GM18951 (cell line): Measurements from ENCODE around the gene GNA12.
"Not testable (repeated sequence)": the region's sequence is repeated elsewhere in the genome, so short reads cannot be mapped to it uniquely, and the experiment has no call there.

ENCODE experiments used
- POLR2A ChIP-seq: IDR thresholded peaks from 4 replicates; pipeline ENCODE4 v1.6.1; 2011; ENCODE audit warnings: mild to moderate bottlenecking; ENCODE audit not compliant: insufficient read length, insufficient read depth; ENCODE audit errors: extremely low read depth
- in situ Hi-C: fragments of 300-500 bp; cut with MboI; formaldehyde crosslinking; loops from one replicate; pipeline ENCODE4 v1.12.0; 2022; ENCODE audit warnings: low sequenced_read_pairs, mixed read lengths, inconsistent platforms; ENCODE audit not compliant: unreplicated experiment

Gene GNA12

DNA sequence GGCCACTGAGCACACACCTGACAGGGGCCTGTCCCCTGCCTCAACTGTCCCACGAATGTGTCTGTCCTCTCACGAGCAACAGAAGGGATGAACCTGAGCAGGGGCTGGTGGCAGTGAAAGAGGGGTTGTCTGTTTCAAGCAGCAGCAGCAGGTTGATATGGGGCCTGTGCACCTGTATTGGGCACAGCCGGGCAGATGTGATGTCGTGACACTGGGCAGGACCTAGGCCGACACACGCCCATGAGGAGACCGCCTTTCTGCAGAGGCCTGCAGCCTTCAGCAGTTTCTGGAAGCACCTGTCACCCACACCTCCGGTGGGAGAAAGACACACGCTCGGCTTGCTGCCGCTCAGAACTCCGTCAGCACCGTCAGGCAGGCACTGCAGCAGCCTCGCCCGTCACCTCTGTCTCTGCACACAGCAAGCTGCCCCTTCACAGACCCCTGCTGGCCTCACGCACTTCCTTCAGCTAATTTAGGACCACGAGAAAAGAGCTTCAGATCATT is 107.6 kb downstream of the GNA12 start:
- TF ChIP-seq POLR2A, result no peak
- in situ Hi-C loops, result no loop called here

DNA sequence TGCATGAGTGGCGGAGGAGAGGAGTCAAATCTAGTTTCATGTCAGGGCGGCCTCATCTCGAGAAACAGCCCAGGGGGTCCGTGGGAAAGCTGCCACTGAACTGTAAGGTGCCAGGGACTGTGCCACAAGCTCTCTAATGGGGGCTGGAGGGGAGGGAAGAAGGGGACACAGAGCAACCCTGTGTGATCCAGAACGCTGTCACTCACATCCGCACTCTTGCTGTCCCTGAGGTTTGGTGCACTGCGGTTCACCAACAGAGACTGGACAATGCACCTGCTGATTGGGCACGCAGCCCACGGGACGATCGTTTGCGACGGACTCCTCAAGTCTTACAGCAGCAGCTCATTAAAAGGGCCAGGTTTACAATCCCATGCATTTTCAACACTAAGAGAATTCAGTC is 108.4 kb downstream of the GNA12 start:
- no peak for TF ChIP-seq POLR2A
- in situ Hi-C loops, result no loop called here

DNA sequence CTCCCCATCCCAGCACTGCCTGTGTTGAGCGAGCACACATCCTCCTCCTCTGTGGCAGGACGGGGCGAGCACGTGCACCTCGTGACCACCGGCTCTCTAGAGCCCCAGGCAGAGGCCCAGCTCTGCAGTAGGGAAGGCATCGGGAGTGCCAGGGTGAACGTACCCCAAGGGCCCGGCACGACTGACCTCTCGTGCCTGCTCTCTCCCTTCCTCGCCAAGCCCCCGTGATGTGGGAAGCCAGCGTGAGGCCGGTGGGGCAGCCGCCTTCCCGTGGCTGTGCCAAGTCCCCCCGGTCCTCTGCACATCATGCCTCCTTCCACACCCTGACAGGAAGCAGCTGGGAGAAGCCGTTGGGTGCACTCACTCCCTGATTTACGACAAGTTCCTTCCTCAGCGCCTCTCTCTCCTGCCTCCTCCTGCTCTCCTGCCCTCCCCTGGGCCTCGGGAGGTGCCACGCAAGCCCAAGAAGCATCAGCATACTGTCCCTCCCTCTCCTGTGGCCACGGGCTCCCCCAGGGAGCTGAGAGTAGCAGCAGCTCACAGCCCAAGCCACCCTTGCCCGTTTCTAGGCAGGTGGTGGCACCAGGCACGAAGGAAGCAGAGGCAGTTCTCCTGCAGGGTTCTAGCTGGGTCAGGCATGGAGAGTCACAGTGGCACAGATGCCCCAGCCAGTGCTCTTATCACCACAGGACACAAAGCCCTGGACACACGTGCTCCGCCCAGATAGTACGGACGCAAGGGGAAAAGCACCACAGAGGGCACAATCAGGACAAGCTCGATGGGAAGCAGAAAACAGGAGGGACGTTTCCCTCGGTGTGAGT is 109.1 kb downstream of the GNA12 start:
- in situ Hi-C loops, result no loop called here
- no peak for TF ChIP-seq POLR2A

DNA sequence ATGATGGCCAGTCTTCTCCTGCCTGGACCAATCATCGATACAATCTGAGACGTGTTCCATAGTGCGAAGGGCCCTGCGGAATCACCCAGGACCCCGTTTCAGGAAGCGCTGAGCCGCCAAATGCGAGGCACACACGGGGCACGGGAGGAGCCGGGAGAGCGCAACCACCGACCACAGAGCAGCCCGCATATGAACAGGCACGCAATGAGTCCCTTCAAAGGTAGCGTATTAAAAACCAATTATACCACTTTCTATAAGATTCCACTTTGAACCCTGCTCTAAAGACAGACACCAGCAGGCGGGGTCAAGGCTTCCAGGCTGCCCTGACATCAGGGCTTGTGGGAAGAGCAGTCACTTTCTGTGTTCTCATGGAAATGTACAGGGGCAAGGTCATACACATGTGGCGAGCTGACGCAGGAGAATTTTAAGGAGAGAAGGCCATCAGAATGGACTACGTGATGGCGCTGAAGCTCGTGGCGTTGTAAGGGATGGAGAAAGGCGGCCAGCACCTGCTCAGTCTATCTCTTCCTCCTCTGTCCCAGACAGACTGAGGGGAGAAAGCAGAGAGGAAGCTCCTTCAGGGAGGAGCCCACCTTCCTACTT is 109.9 kb downstream of the GNA12 start:
- in situ Hi-C loops, result no loop called here
- no peak for TF ChIP-seq POLR2A

DNA sequence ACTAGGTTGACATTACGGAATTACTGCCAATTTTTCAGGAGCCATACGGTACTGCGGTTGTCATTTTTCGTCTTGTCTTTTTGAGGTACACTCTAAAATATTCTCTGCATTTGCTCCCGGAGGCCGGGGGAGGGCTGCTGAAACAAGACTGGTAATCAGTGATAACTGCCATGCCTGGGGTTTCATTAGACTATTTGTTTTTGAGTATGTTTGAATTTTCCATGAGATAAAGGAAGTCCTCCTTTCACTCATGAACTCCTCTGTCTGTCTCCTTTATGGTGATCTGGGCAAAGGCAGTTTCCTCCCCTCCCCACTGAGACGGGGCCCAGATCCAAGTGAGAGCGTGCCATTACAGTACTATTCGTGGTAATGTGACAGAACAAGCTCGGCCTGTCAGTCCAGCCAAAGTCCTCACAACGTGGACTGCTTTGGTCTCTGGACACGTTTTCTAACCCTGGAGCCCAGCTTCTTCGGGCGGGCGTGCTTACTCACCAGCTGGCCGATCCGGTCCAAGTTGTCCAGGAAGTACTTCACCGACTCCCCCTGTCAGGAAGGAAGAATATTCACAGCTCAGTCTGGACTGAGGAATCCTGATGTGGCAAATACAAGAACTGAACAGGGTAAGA is 111.0 kb downstream of the GNA12 start:
- TF ChIP-seq POLR2A, result no peak
- in situ Hi-C loops, result no loop called here

DNA sequence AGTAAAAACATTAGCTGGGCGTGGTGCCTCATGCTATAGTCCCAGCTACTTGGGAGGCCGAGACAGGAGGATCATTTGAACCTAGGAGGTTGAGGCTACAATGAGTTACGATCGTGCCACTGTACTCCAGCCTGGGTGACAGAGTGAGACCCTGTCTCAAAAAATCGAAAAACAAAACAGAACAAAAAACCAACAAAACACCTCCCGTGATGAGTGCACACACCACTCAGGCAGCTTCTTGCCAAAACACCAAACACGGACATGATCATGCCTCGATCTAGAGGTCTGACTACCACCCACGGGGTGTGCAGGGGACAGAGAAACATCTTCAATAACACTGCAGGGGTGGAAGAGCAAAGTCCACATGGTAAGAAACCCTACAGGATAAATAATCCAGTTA is 111.7 kb downstream of the GNA12 start:
- in situ Hi-C loops, result no loop called here

DNA sequence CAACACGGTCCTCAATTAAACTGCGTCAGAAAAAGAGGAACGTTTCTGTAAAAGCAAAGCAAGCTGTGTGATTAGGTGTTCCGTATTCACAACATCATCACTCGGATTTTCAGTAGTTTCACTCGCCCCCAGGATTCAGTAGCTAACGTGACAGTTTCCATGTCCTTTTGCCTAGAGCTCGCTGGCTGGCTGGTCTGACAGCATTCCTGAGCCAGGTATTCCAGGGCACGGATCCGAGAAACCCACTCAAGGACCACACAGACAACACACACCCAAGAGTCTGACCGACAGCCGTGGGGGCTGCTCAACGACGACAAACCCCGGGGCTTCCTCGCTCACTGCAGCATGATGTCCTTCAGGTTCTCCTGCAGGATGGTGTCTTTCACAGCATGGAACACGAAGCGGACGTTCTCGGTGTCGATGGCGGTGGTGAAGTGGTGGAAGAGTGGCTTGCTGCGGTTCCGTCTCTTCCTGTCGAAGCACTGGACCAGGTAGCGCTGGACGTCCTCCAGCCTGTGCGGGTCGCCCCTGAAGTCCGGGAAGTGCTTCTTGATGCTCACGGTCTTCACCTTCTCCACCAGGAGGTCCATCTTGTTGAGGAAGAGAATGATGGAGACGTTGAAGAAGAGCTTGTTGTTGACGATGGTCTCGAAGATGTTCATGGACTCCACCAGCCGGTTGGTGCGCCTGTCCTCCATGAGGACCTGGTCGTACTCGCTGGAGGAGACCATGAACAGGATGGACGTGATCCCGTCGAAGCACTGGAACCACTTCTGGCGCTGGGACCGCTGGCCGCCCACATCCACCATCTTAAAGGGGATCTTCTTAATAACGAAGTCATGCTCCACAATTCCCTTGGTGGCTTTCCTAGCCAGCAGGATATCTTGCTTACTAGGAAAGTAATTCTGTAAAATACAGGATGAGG is 113.0 kb downstream of the GNA12 start:
- in situ Hi-C loops, result no loop called here
- no peak for TF ChIP-seq POLR2A

More for the DNA sequence above, 111.7 kb downstream of the GNA12 start:
- no peak for TF ChIP-seq POLR2A

DNA sequence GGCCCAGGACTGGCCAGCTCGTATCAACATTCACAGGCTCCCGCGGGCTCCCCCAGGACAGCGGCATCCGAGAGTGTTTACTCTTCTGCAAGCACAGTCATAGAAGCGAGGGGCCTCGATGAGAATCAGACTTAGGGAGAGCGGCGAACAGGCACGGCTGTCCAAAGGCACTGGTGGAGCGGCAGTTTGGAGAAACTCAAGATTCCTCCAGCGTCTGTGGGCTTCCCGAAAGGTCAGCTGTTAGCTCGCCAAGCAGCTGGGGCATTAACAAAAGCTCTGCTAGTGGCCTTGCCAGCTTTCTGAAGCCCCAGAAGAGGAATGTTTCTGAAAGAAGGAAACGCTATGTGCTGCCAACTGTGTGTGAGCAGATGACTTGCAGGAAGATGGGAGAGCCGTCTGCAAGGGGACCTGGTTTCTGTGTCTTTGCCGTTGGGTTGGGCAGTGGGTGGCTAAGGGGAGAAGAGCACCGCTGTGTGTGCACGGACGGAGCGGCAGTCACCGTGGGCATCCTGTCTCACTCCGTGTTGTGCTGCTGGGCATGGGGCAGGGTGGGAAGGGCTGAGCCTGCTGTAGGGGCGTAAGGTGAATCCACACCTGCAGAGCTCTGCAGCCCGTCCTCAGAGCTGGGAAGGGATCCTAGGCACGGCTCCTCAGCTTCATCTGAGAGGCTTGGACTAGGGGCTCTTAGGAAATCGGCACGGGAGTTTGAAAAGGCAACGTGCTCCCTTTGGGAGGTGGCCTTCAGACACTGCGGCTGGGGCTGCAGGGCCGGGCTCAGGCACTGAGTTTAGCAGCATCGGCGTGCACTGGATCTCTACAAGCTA is 114.0 kb downstream of the GNA12 start:
- TF ChIP-seq POLR2A, result no peak
- in situ Hi-C loops, result no loop called here

DNA sequence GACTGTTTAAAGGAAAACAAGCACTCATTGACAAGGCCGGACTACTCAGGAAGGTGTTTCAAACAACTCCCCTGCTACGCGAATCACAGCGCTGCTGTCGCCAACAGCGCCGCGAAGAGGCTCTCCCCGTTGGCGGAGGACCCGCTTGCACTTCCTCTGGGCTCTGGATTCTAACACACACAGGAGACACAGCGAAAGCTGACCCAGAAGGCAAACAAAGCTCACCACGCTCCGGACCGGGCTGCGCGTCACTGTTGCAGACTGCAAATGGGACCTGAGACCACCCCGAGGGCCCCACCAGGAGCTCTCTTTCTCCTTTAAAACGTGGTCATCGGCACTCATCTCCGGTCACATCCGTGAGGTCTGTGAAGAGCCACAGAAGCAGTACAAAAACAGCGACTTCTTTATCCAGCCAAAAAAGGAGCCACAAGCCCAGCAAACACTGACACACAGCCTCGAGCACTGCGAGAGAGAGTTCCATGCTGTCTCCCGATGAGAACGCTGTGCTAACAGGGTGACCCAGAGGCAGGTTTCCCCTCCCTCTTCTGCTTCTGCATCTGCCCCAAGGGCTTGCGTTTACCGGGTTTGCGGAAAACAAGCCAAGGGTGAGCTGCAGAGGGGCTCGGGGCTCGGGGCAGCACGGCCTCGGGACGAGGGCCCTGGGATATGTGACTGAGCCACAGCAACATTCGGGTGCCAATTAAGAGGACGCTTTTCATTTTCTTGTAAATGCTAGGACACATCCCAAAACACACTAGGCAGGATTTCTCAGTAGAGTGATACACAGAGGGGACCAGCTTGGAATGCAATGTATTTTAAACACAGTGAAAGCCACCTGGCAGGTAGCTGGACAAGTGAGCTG is 114.8 kb downstream of the GNA12 start:
- in situ Hi-C loops, result no loop called here
- no peak for TF ChIP-seq POLR2A

DNA sequence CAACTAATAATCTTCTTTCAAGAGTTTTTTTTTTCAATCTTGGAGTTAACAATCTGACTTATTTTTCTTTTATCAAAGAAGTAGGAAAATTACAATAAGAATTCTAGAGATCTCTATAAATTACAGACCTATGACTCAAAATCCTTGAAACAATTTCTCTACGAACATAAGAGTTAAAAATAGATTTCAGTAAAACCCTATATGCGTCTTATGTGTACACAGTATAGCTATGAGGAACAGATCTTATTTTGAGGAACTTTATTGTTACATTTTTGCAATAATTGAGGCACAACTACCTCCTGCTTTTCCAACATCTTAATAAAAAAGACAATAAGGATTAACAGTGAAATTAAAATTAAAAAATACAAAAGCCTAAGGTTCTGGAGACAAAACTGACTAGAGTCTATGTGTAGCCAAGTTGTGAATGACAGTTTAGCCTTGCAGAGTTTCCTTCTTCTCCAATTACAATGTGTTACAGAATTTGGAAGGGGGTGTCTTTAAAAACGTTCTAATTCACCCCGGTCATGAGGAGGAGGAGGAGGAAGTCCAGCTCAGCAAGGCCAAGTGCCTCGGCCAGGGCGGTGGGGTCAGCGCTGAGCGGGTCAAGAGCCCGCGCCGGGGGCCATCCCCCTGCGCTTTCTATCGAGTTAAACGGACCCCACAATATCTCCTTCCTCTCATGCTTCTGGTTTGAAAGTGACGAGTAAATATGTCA is 115.6 kb downstream of the GNA12 start:
- in situ Hi-C loops, result no loop called here
- no peak for TF ChIP-seq POLR2A

DNA sequence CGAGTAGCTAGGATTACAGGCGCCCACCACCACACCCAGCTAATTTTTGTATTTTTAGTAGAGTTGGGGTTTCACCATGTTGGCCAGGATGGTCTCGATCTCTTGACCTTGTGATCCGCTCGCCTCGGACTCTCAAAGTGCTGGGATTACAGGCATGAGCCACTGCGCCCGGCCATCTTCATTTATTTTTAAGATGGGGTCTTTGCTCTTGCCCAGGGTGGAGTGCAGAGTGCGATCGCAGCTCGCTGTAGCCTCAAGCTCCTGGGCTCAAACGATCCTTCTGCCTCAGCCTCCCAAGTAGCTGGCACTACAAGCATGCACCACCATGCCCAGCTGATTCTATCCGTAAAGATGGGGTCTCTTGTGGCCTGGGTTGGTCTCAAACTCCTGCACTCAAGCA is 116.9 kb downstream of the GNA12 start:
- in situ Hi-C loops, result not testable (repeated sequence)
